ENCODE results near the gene ZNF133.

DNA sequence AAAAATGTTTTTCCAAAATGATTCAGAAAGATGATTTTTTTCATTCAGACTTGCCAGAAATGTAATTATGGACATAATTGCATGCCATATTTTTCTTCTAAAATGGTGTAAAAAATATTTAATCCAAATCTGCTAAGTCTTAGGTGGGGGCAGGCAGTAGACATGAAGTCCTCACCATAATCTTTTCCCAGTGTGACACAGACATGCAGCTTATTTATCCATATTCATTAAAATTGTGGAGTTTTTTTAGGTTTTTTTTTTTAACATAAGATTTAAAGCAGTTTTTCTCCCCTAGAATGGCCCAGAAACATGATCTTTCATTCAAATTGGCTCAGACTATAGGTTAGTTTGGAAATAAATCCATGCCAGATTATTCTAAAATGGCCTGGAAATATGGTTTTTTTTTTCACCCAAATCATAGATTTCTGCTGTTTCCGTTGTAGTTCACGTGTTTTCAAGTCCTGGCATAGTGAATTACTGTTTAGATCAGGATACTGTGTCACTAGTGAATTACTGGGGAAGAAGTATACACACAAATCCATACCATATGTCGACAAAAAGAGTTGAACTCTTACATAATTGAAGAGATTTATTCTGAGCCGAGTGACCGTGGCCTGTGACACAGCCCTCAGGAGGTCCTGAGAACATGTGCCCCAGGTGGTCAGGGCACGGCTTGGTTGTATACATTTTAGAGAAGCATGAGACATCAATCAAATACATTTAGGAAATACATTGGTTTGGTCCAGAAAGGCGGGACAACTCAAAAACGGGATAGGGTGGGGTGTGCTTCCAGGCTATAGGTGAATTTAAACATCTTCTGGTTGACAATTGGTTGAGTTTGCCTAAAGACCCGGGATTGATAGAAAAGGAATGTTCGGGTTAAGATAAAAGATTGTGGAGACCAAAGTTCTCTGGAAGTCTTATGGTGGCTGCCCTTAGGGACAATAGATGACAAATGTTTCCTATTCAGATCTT is 33.9 kb downstream of the ZNF133 start:
- no peak for TF ChIP-seq CTCF (optimal IDR thresholded peaks at IDR 0.05 in 1 of 3, IDR thresholded peaks at IDR 0.05 in 1 of 3, conservative IDR thresholded peaks at IDR 0.05 in 1 of 3; ENCODE audit: extremely low read depth in 1 of 3, insufficient read depth in 2 of 3, low read length in 3 of 3)
- TF ChIP-seq EZH2 (IDR thresholded peaks at IDR 0.05; ENCODE audit: low read length): no peak

All from keratinocyte (primary cell).